H9 (cell line): ENCODE measurements around the gene CCND2. TPM values are rescaled to one million over a fixed set of nuclear protein-coding genes. Genes with fewer than 3 reads are reported as not detected.
"Not testable (repeated sequence)": the region's sequence is repeated elsewhere in the genome, so short reads cannot be mapped to it uniquely, and the experiment has no call there.

Experiments used
- DNase-seq: peaks from one replicate; pipeline ENCODE4 v3.0.0-alpha.2; 2017
- H2AFZ ChIP-seq: one replicate; pipeline ENCODE4 v1.6.1; 2013; ENCODE audit warnings: mild to moderate bottlenecking, low read length, control low read depth, moderate library complexity
- H2AK5ac ChIP-seq: 2 replicates; pipeline ENCODE4 v1.6.1; 2013; ENCODE audit warnings: low read length, control low read depth, mixed read lengths; ENCODE audit not compliant: insufficient read length
- H2BK120ac ChIP-seq: one replicate; pipeline ENCODE4 v1.6.1; 2013; ENCODE audit warnings: low read depth, mild to moderate bottlenecking, low read length, control low read depth, inconsistent platforms; ENCODE audit not compliant: poor library complexity, severe bottlenecking
- H2BK12ac ChIP-seq: 2 replicates; pipeline ENCODE4 v1.6.1; 2013; ENCODE audit warnings: low read length, control low read depth, mixed read lengths, low read depth; ENCODE audit not compliant: insufficient read length
- H2BK15ac ChIP-seq: 2 replicates; pipeline ENCODE4 v1.6.1; 2013; ENCODE audit warnings: low read depth, low read length, control low read depth
- H2BK20ac ChIP-seq: one replicate; pipeline ENCODE4 v1.6.1; 2013; ENCODE audit warnings: low read depth, mild to moderate bottlenecking, low read length, control low read depth, inconsistent platforms; ENCODE audit not compliant: poor library complexity, severe bottlenecking
- H2BK5ac ChIP-seq: 2 replicates; pipeline ENCODE4 v1.6.1; 2013; ENCODE audit warnings: low read length, control low read depth, mixed read lengths; ENCODE audit not compliant: insufficient read length
- H3K14ac ChIP-seq: 2 replicates; pipeline ENCODE4 v1.6.1; 2013; ENCODE audit warnings: low read length, control low read depth; ENCODE audit not compliant: insufficient read depth
- H3K18ac ChIP-seq: 2 replicates; pipeline ENCODE4 v1.6.1; 2013; ENCODE audit warnings: low read depth, mild to moderate bottlenecking, mixed read lengths, low read length, control low read depth; ENCODE audit not compliant: insufficient read length
- H3K23ac ChIP-seq: 2 replicates; pipeline ENCODE4 v1.6.1; 2013; ENCODE audit warnings: low read length, control low read depth, mixed read lengths, low read depth; ENCODE audit not compliant: insufficient read length
- H3K23me2 ChIP-seq: 2 replicates; pipeline ENCODE4 v1.6.1; 2013; ENCODE audit warnings: low read depth, mild to moderate bottlenecking, mixed read lengths, low read length, control low read depth; ENCODE audit not compliant: insufficient read length, poor library complexity, severe bottlenecking
- H3K27ac ChIP-seq: 2 replicates; pipeline ENCODE4 v1.5.1; 2013; ENCODE audit warnings: low read length, control low read depth, mixed read lengths, low read depth; ENCODE audit not compliant: insufficient read length
- H3K27me3 ChIP-seq: 2 replicates; pipeline ENCODE4 v1.6.1; 2013; ENCODE audit warnings: low read length, control low read depth, inconsistent platforms; ENCODE audit not compliant: insufficient read depth
- H3K4ac ChIP-seq: 2 replicates; pipeline ENCODE4 v1.6.1; 2013; ENCODE audit warnings: low read depth, mild to moderate bottlenecking, control low read depth, inconsistent platforms, low read length, moderate library complexity
- H3K4me1 ChIP-seq: 2 replicates; pipeline ENCODE4 v1.6.1; 2013; ENCODE audit warnings: low read length, control low read depth, inconsistent platforms; ENCODE audit not compliant: insufficient read depth
- H3K4me2 ChIP-seq: 2 replicates; pipeline ENCODE4 v1.6.1; 2013; ENCODE audit warnings: low read length, control low read depth, mixed read lengths; ENCODE audit not compliant: insufficient read length, insufficient read depth
- H3K56ac ChIP-seq: 2 replicates; pipeline ENCODE4 v1.6.1; 2013; ENCODE audit warnings: low read depth, mild to moderate bottlenecking, mixed read lengths, low read length, control low read depth; ENCODE audit not compliant: insufficient read length
- H3K79me1 ChIP-seq: 2 replicates; pipeline ENCODE4 v1.6.1; 2013; ENCODE audit warnings: low read depth, mild to moderate bottlenecking, moderate library complexity, low read length, control low read depth, inconsistent platforms; ENCODE audit not compliant: insufficient read depth, poor library complexity, severe bottlenecking
- H3K79me2 ChIP-seq: 2 replicates; pipeline ENCODE4 v1.6.1; 2013; ENCODE audit warnings: low read length, control low read depth, inconsistent platforms; ENCODE audit not compliant: insufficient read depth
- H3K9ac ChIP-seq: 2 replicates; pipeline ENCODE4 v1.6.1; 2013; ENCODE audit warnings: low read length, control low read depth, mixed read lengths; ENCODE audit not compliant: insufficient read length; ENCODE audit errors: extremely low read depth
- H3K9me3 ChIP-seq: one replicate; pipeline ENCODE4 v1.6.1; 2013; ENCODE audit warnings: low read depth, low read length, inconsistent platforms; ENCODE audit not compliant: control insufficient read depth
- H3T11ph ChIP-seq: one replicate; pipeline ENCODE4 v1.6.1; 2013; ENCODE audit warnings: mild to moderate bottlenecking, low read length, control low read depth, inconsistent platforms
- H4K20me1 ChIP-seq: one replicate; pipeline ENCODE4 v1.6.1; 2013; ENCODE audit not compliant: control insufficient read depth, insufficient read length, insufficient read depth
- H4K5ac ChIP-seq: 2 replicates; pipeline ENCODE4 v1.6.1; 2013; ENCODE audit warnings: low read depth, mild to moderate bottlenecking, mixed read lengths, low read length, control low read depth; ENCODE audit not compliant: insufficient read length
- H4K8ac ChIP-seq: replicated peaks from 2 replicates; pipeline ENCODE4 v1.6.1; 2013; ENCODE audit warnings: low read length, control low read depth, mixed read lengths, low read depth; ENCODE audit not compliant: insufficient read length
- H4K91ac ChIP-seq: 2 replicates; pipeline ENCODE4 v1.6.1; 2013; ENCODE audit warnings: low read depth, mild to moderate bottlenecking, moderate library complexity, mixed read lengths, low read length, control low read depth; ENCODE audit not compliant: insufficient read length
- H3K27ac Mint-ChIP-seq, 3 experiments: 2 replicates in 2 of 3; 3 replicates in 1 of 3; pipeline ENCODE4 v1.8.0; 2020 to 2021; ENCODE audit warnings: mixed read lengths in 3 of 3, mild to moderate bottlenecking in 1 of 3, moderate library complexity in 1 of 3
- H3K27me3 Mint-ChIP-seq: 2 replicates; pipeline ENCODE4 v1.8.0; 2021; ENCODE audit warnings: low read depth, mild to moderate bottlenecking, moderate library complexity, mixed read lengths
- H3K36me3 Mint-ChIP-seq, 3 experiments: 2 replicates in 2 of 3; 3 replicates in 1 of 3; pipeline ENCODE4 v1.8.0; 2020 to 2021; ENCODE audit warnings: low read depth in 3 of 3, mixed read lengths in 3 of 3; ENCODE audit not compliant: insufficient read depth in 1 of 3
- H3K4me1 Mint-ChIP-seq, 2 experiments: 2 replicates each; pipeline ENCODE4 v1.8.0; 2020; ENCODE audit warnings: mixed read lengths in 2 of 2
- H3K4me3 Mint-ChIP-seq, 2 experiments: 2 replicates in 1 of 2; 3 replicates in 1 of 2; pipeline ENCODE4 v1.8.0; 2020 to 2021; ENCODE audit warnings: mild to moderate bottlenecking in 2 of 2, mixed read lengths in 2 of 2, moderate library complexity in 1 of 2
- H3K9me3 Mint-ChIP-seq, 2 experiments: 2 replicates in 1 of 2; 3 replicates in 1 of 2; pipeline ENCODE4 v1.8.0; 2020; ENCODE audit warnings: mild to moderate bottlenecking in 2 of 2, mixed read lengths in 2 of 2, moderate library complexity in 1 of 2
- WGBS: extraction: QIAGEN DNeasy Blood & Tissue Kit; methylation state at CpG from one replicate; pipeline ENCODE4 v1.1.7; 2013; ENCODE audit warnings: missing lambda C conversion rate, low lambda C conversion rate, mixed read lengths; ENCODE audit not compliant: insufficient read length; ENCODE audit errors: extremely low coverage; 5-methylcytosine and 5-hydroxymethylcytosine counted together
- total RNA-seq: library from RNA; stranded (reverse); gene quantifications from 2 replicates; pipeline ENCODE4 v1.2.1, GENCODE V29; 2021
- TF ChIP-seq, protein P1 (sequence below): fragments of 200-600 bp; sonication (generic); conservative IDR thresholded peaks from 3 replicates; pipeline ENCODE4 v1.8.0; 2021; ENCODE audit warnings: antibody characterized with exemption, mild to moderate bottlenecking

Gene CCND2
- total RNA-seq, 1 experiment from 2014 or later, result 104 TPM

DNA sequence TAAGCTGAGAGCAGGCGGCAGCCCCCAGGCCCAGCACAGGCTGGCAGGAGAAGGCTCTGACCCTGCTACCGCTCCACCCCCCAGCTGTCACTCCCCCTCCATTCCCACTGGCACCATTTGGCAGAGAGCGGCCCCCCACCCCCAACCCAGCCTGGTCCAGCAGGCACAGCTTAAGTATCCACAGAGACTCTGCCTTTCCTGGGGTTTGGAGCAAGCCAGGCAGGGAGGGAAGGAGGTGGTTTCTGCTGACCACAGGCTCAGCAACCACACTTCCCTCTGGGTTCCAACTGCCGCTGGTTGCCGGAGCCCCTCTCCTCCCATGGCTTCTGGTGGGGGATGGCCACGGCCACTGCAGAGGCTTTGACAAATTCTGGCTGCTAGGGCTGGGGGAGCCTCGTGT, 30.5 kb upstream of the CCND2 start:
- peaks cover 5 to 15% (median 6%) of the 10 kb centered on the region in 3 experiments; a peak in 6 of 7 replicates for H3K36me3 Mint-ChIP-seq
- peak overlapping the region; percentile 32; the same call in 1 of the 2 replicates for H3K14ac ChIP-seq
- no peak overlapping the region for H2BK12ac ChIP-seq
- no peak overlapping the region for H3K9ac ChIP-seq
- no peak overlapping the region for H4K8ac ChIP-seq
- peaks cover 11 to 14% of the 10 kb centered on the region in 2 experiments for H3K9me3 Mint-ChIP-seq
- no peaks in the 10 kb centered on the region for H3K79me1 ChIP-seq
- no peak overlapping the region for H2AK5ac ChIP-seq
- H3K4ac ChIP-seq, result no peak overlapping the region
- H3K4me1 Mint-ChIP-seq, result peaks cover 11 to 39% of the 10 kb centered on the region in 2 experiments
- no peaks in the 10 kb centered on the region for H3K79me2 ChIP-seq
- no peaks in the 10 kb centered on the region for H3K9me3 ChIP-seq
- H3K27me3 Mint-ChIP-seq, result peaks cover 9% of the 10 kb centered on the region
- H2BK5ac ChIP-seq, result no peak overlapping the region
- H3K4me3 Mint-ChIP-seq, result no peak overlapping the region
- H3K23me2 ChIP-seq, result no peaks in the 10 kb centered on the region
- no peak overlapping the region for H3K18ac ChIP-seq
- DNase-seq, result no peak
- no peak overlapping the region for H3K27ac Mint-ChIP-seq
- no peak overlapping the region for H4K91ac ChIP-seq
- no peak overlapping the region for H2BK120ac ChIP-seq
- H3K4me2 ChIP-seq, result no peak overlapping the region
- H3K23ac ChIP-seq, result no peak overlapping the region
- no peak overlapping the region for H4K5ac ChIP-seq
- H3T11ph ChIP-seq, result no peak overlapping the region
- H4K20me1 ChIP-seq, result no peaks in the 10 kb centered on the region
- H3K56ac ChIP-seq, result no peak overlapping the region
- TF ChIP-seq, protein P1, sequence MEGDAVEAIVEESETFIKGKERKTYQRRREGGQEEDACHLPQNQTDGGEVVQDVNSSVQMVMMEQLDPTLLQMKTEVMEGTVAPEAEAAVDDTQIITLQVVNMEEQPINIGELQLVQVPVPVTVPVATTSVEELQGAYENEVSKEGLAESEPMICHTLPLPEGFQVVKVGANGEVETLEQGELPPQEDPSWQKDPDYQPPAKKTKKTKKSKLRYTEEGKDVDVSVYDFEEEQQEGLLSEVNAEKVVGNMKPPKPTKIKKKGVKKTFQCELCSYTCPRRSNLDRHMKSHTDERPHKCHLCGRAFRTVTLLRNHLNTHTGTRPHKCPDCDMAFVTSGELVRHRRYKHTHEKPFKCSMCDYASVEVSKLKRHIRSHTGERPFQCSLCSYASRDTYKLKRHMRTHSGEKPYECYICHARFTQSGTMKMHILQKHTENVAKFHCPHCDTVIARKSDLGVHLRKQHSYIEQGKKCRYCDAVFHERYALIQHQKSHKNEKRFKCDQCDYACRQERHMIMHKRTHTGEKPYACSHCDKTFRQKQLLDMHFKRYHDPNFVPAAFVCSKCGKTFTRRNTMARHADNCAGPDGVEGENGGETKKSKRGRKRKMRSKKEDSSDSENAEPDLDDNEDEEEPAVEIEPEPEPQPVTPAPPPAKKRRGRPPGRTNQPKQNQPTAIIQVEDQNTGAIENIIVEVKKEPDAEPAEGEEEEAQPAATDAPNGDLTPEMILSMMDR, result no peak
- no peak overlapping the region for H3K27ac ChIP-seq
- H2BK20ac ChIP-seq, result no peak overlapping the region
- H2AFZ ChIP-seq, result no peak overlapping the region
- no peaks in the 10 kb centered on the region; the same call in 1 of the 2 replicates for H3K4me1 ChIP-seq
- no peaks in the 10 kb centered on the region for H3K27me3 ChIP-seq
- no peak overlapping the region for H2BK15ac ChIP-seq
- no CpG with 5 or more reads among the region's 7 CpGs for WGBS

DNA sequence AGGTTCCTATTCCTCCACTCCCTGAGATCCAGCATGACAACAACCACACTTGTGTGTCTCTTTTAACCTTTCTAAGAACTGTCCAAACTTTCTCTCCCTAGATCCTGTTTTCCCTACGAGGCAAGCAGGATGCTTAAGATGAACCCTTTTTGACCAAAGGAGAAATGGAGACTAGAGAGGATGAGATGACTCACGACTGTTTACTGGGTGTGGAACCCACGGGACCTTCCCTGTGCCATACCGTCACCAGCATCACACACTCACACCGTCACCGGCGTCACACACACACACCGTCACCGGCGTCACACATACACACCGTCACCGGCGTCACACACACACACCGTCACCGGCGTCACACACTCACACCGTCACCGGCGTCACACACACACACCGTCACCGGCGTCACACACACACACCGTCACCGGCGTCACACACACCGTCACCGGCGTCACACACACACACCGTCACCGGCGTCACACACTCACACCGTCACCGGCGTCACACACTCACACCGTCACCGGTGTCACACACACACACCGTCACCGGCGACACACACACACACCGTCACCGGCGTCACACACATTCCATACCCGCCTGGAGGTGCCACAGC, 30.0 kb upstream of the CCND2 start:
- not testable (repeated sequence) for H3K27ac Mint-ChIP-seq, H2BK12ac ChIP-seq, H3K79me2 ChIP-seq, H2AFZ ChIP-seq, H3K9me3 ChIP-seq, H3K18ac ChIP-seq, H4K20me1 ChIP-seq, H3K4ac ChIP-seq, H3K9me3 Mint-ChIP-seq, H4K5ac ChIP-seq, H3K4me2 ChIP-seq, DNase-seq, H3K14ac ChIP-seq, H3K27ac ChIP-seq, H3T11ph ChIP-seq, H2BK5ac ChIP-seq, H2BK20ac ChIP-seq, H3K23me2 ChIP-seq, H4K91ac ChIP-seq, H3K23ac ChIP-seq, H4K8ac ChIP-seq, H3K79me1 ChIP-seq, H2BK15ac ChIP-seq, H3K4me3 Mint-ChIP-seq, H3K27me3 ChIP-seq, H2AK5ac ChIP-seq, H3K4me1 ChIP-seq, H3K56ac ChIP-seq, H3K27me3 Mint-ChIP-seq, H2BK120ac ChIP-seq, H3K9ac ChIP-seq
- H3K36me3 Mint-ChIP-seq, result peaks cover 5 to 15% (median 6%) of the 10 kb centered on the region in 3 experiments; a peak in 6 of 7 replicates
- peaks cover 11 to 39% of the 10 kb centered on the region in 2 experiments for H3K4me1 Mint-ChIP-seq
- WGBS, result no CpG with 5 or more reads among the region's 43 CpGs
